SIG-M5 (cell line): ENCODE results near the gene SCP2.

Experiments used
- DNase-seq: peaks from one replicate; lab custom pipeline; 2025; lab: John Stamatoyannopoulos, UW

Gene SCP2

GRCh38 chr1:52927212-52928014 lies at the start of gene SCP2:
SCP2 (plus strand) TSS chr1:52927276; CDS start chr1:52927397, 121 bp downstream.
- no peak for DNase-seq

DNA sequence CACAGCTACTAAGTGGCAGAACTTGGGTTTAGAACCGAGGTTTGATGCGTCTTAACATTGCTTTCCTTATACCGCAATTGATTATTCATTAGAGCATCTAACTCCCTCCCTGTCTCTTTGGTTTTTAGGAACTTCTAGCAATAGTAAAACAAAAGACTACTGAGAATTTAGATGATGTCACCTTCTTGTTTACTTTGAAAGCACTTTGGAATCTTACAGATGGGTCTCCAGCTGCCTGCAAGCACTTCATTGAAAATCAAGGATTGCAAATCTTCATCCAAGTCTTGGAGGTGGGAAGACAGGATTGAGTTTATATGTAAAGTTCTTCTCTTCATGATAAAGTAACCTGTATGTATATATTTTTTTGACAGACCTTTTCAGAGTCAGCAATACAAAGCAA lies 49.5 kb upstream of the SCP2 start:
- DNase-seq = no peak

- no peak for DNase-seq
Observed at GRCh38 chr1:52880206-52880605, 46.9 kb upstream of the SCP2 start.

DNA sequence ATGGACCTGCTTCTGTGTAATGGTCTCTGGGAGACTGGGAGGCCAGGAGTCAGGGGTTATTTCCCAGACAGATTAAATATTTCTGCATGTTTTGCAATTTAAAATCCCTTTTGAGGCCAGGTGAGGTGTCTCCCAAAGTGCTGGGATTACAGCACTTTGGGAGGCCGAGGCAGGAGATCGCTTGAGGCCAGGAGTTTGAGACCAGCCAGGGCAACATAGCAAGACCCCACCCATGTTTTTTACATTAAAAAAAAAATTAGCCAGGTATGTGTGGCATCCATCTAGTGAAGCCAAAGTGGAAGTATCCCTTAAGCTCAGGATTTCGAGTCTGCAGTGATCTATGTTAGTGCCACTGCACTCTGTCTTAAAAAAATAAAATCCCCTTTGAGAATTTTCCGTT lies 39.6 kb upstream of the SCP2 start:
- DNase-seq = no peak

- DNase-seq = no peak
Observed at GRCh38 chr1:52892424-52893215, 34.5 kb upstream of the SCP2 start.

DNA sequence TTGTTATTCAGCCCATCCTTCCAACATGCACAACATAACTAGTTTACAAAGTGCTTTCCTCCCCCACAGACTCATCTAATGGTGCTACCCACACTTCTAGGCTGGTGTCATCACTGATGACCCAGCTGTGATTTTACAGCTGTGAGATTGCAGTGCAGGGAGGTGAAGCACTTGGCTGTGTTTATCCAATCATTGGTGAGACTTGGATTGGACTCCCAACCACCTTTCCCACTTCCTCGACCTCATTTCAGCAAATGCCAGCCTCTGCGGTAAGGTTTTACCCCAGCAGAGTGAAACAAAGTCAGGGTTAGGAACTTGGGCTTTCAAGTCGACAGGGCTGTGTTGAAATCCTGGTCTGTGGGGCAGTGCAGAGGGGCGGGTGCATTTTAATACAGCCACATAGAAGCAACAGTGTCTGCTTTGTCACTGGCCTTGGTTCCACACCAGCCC lies 27.6 kb upstream of the SCP2 start:
- no peak for DNase-seq

- no peak for DNase-seq
Observed at GRCh38 chr1:52900402-52900801, 26.7 kb upstream of the SCP2 start.

DNA sequence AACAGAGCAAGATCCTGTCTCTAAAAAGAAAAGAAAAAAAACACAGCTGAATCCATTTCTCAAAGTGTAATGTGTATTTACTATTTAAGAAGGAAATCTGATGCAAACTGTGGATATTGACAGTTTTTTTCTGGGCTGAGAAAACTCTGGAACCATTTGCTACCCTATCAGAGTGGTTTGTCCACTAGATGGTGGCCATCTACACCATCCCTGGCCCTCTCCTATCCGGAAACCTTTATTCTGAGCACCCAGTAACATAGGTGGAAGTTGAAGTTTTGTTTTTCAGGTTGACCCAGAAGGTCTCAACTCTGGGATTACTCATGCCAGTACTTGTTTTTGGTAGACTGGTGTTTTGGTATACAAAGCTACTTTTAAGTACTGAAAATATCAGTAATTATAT lies 25.7 kb upstream of the SCP2 start:
- no peak for DNase-seq

GRCh38 chr1:52904208-52904926 lies 22.7 kb upstream of the SCP2 start:
- DNase-seq = no peak

GRCh38 chr1:52904927-52905698 lies 22.0 kb upstream of the SCP2 start:
- no peak for DNase-seq

DNA sequence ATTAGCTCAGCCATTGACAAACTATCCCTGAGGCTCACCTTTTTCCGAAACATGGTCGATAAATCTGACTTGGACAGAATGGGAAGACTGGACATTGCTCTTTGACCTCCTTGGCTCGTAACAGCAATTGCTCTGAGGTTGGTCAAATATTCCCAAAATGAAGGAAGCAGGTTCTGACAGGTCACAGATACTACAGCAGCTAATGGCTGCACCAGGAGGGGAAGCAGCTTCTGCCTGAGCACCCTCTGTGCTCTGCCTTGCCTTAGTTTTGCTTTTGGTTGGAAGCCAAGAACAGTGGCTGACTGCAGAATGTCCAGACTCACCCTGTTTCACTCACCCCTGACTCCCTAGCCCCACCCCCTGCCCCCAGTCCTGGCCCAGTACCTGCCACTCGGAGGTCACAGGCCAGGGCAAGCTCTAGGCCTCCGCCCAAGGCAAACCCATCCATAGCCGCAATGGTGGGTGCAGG lies 20.9 kb upstream of the SCP2 start:
- no peak for DNase-seq

DNA sequence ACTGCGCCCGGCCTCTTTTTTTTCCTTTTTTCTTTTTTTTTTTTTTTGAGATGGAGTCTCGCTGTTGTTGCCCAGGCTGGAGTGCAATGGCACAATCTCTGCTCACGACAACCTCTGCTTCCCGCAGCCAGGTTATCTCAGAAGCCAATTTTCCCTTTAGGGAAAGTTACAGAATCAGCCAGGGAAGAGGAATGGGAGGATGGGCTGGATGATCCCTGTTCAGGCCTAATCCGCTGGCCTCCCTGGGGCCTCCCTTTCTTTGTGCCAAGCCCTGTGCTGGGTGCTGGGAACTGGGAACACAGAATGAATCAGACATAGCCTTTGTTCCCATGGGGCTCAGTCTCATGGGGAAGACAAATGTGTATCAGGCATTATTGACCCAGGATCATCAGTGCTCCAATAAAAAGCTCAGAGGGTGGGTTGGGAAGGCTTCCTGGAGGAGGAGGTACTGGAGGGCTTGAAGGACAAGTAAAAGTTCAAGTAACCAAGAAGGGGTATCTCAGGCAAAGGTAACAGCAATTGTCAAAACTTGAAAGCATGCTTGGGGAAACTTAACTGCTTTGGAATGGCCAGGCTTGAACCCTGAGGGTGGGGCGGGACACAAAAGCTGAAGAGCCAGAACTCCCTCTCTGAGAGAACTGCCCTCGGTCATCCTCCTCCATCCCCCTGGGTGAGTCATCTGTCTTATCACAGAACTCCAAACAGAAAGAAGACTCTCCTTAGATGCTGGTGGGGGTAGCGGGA lies 19.8 kb upstream of the SCP2 start:
- no peak for DNase-seq

DNA sequence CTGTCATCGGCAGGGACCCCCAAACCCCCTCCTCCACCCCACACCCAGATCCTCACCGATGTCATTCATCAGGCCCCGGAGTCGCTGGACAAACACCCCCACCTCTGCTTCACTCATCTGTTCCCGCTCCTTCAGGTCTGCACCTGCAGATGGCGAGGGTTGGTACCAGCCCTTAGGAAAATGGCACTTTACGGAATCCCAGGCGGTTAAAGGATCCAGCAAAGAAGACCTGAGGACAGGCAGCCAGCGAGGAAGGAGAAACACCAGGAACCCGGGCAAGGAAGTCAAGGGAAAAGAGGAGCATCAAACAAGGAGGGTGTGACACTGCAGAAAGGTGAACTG lies 19.3 kb upstream of the SCP2 start:
- DNase-seq = no peak

GRCh38 chr1:52911541-52911940 lies 15.5 kb upstream of the SCP2 start:
- DNase-seq = no peak

DNA sequence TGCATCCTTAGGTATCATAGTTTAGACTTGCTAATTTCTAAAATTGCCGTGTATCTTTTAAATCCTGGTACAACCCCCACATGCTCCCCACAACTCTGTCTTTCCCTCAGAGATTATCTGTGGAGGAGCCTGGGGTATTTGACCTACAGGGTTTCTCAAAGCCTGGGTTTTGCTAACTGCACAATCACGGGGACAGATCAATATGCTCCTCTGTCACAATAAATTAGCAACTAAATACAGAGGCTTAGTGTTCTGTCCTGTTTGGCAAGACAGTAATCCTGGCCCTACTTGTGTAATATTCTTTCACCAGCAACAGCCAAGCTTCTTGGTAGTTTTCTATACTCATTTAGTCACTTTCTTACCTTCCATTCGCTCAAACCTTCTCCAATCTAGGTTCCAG lies 14.1 kb upstream of the SCP2 start:
- DNase-seq = no peak

DNA sequence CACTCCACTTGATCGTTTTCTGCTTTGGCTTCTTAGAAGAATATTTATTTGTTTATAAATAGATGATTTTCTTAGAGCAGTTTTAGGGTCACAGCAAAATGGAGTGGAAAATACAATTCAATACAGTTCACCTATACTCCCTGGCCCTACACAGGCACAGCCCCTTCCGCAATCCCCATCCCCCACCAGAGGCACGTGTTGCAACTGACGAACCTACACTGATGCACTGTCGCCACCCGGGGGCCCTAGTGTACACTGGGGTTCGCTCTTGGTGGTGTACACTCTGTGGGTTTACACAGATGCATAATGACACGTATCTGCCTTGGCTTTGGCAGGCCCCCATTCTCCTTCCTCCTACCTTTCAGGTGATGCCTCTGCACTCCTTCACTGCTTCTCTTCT lies 13.5 kb upstream of the SCP2 start:
- no peak for DNase-seq

GRCh38 chr1:52914463-52914862 lies 12.6 kb upstream of the SCP2 start:
- no peak for DNase-seq

- no peak for DNase-seq
Observed at GRCh38 chr1:52915211-52915854, 11.7 kb upstream of the SCP2 start.

DNA sequence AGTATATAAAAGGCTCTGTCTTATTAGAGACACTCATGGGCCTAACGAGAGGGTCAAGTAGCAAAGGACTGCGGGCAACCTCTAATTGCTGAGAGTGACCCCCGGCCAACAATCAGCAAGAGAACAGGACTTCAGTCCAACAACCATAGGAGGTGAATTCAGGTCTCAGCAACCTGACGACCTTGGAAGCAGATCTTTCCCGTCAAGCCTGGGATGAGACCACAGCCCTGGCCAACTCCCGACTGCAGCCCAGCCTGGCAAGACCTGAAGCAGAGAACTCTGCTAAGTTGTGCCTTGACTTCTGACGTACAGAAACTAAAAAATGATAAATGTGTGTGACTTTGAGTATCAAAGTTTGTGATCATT lies 11.2 kb upstream of the SCP2 start:
- DNase-seq = no peak

DNA sequence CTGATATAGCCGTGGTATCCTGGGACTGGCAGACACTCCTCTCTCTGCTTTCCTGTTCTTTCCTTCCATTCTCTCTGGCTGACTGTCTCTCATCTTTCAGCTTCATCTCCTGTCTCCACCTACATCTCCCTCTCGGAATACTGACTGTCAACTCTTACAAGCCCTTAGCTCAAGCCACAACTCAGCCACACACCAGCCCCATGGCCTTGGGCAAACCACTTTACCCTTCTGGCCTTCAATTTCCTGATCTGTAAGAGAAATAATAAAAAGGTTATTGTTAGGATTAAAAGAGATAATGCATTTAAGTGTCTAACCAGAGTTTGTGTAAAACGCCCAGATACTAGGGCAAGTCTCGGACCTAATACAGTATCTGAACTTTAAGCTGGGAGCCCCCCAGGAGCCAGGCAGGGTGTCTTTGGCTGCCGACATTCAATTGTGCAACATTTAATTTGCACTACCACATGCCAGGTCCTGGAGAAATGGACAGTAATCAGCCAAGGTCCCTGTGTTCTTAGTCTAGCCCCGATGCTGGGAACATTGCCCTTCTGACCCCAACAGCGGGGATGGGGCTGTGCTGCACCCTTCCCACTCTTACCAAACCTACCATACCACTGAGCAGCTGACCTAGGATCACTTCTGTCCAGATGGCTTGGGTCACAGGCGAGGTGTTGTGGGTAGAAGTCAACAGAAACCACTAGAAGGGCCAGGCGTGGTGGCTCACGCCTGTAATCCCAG lies 10.7 kb upstream of the SCP2 start:
- DNase-seq = no peak
